ENCODE measurements around the gene TM9SF2.

Gene TM9SF2

DNA sequence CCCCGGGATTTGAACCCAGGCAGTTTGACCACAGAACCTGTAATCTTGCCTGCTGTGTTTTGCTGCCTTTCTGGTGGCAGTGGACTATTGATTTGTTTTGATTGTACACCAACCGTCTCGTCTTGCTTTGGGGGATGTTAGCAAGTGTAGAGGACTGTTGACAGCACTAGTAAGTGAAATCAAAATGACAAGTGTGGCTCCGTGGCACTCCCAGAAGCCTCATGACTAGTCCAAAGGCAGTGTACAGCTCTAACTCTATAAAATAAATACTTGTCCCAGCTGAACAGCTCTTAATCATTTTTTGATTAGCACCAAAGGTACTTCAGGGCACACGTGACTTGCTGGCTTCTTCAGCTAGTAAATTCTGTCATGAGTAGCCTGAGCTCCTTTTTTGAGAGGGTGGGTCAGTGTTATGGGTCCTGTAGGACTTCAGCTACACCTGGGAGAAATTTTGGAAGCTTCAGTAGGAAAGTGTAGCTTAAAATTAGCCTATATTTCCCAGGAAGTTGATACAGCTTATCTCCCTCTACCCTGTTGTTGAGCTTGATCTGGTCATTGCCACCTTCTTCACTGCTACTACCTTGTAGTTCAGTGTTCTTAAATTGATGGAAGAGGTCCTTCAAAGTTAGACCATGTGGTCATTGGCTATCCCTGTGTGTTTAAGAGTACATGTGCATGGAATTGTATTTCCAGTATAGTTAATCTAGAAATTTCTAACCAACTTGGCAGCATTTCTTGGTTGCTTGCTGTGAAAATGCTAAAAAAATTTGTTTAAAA, 15.1 kb downstream of the TM9SF2 start:
- DNase-seq (ENCODE audit: low read depth, low spot score): no peak
- in situ Hi-C loops (cut with HindIII; ENCODE audit: low sequenced_read_pairs): no loop called here
- no peak for TF ChIP-seq CTCF (IDR thresholded peaks at IDR 0.05; ENCODE audit: low read depth, low read length)

GRCh38 chr13:99517577-99517976, 16.3 kb downstream of the TM9SF2 start:
- H3K4me3 ChIP-seq (ENCODE audit: low read depth, low read length): no peak overlapping the region
- in situ Hi-C loops (cut with HindIII; ENCODE audit: low sequenced_read_pairs): no loop called here
- DNase-seq (ENCODE audit: low read depth, low spot score): no peak
- TF ChIP-seq CTCF (IDR thresholded peaks at IDR 0.05; ENCODE audit: low read depth, low read length): no peak

More for the DNA sequence above, 15.1 kb downstream of the TM9SF2 start:
- no peak overlapping the region for H3K4me3 ChIP-seq (ENCODE audit: low read depth, low read length)

- no peak overlapping the region for H3K4me3 ChIP-seq (ENCODE audit: low read depth, low read length)
- TF ChIP-seq CTCF (IDR thresholded peaks at IDR 0.05; ENCODE audit: low read depth, low read length): no peak
- DNase-seq (ENCODE audit: low read depth, low spot score): no peak
- in situ Hi-C loops (cut with HindIII; ENCODE audit: low sequenced_read_pairs): no loop called here
Observed at GRCh38 chr13:99517984-99518383, 16.7 kb downstream of the TM9SF2 start.

- in situ Hi-C loops (cut with HindIII; ENCODE audit: low sequenced_read_pairs): no loop called here
- DNase-seq (ENCODE audit: low read depth, low spot score): no peak
- no peak for TF ChIP-seq CTCF (IDR thresholded peaks at IDR 0.05; ENCODE audit: low read depth, low read length)
- H3K4me3 ChIP-seq (ENCODE audit: low read depth, low read length): no peak overlapping the region
Observed at GRCh38 chr13:99522298-99522697, 21.0 kb downstream of the TM9SF2 start.

DNA sequence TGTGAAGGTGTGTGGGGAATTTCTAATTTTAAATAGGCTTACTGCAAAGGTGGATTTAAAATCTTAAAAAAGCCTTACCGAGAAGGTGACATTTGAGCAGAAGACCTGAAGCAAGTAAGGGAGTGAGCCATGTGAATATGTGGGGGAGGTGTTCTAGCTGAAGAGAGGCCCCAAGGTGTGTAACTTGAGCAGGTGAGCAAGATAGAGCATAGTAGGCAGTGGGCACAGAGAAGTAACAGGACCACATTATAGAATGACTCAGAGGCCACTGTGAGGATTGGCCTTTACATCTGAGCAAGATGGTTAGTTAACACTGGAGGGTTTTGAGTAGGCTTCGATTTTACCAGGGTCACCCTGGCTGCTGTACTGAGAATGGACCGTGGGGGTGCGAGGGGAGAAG, 22.6 kb downstream of the TM9SF2 start:
- TF ChIP-seq CTCF (IDR thresholded peaks at IDR 0.05; ENCODE audit: low read depth, low read length): no peak
- in situ Hi-C loops (cut with HindIII; ENCODE audit: low sequenced_read_pairs): no loop called here

GRCh38 chr13:99525967-99526366, 24.7 kb downstream of the TM9SF2 start:
- in situ Hi-C loops (cut with HindIII; ENCODE audit: low sequenced_read_pairs): no loop called here
- no peak for DNase-seq (ENCODE audit: low read depth, low spot score)
- H3K4me3 ChIP-seq (ENCODE audit: low read depth, low read length): no peak overlapping the region
- no peak for TF ChIP-seq CTCF (IDR thresholded peaks at IDR 0.05; ENCODE audit: low read depth, low read length)

More for the DNA sequence above, 22.6 kb downstream of the TM9SF2 start:
- H3K4me3 ChIP-seq (ENCODE audit: low read depth, low read length): no peak overlapping the region
- DNase-seq (ENCODE audit: low read depth, low spot score): no peak
